ENCODE data around the gene EDC4. TPM values are rescaled to one million over a fixed set of nuclear protein-coding genes. Genes with fewer than 3 reads are reported as not detected.
"Not testable (repeated sequence)": the region's sequence is repeated elsewhere in the genome, so short reads cannot be mapped to it uniquely, and the experiment has no call there.

EDC4 gene
- total RNA-seq, 8 experiments from 2014 or later, result 25.2 to 60.8 (median 46.9) TPM

DNA sequence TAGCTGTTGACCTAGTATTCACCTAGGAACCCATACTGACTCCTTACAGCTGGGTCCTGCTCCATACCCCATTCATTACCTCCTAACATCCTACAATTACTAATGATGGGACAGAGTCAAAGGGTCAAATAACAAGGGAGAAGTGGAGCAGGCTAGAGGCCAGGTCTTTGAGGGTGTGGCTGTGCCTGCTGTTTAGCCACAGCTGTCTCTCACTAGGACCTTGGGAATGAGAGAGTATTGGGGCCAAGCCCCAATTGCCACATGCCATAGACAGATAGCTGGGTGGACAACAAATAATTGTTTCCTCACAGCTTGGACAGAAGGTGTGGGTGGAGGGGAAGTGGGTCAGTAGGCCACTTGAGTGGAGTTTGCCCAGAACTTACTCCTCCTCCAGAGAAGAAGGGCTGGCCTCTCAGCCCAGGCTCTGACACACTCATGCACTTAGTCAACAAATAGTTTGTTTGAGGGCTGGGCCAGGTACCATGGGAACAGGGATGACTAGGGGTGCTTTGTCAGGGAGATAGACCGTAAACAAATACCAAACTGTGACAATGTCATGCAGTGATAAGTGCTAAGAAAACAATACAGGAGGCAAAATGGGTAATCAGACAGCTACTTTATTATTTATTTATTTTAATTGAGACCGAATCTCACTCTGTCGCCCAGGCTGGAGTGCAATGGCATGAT lies 15.2 kb upstream of the EDC4 start:
- H3K4me3 ChIP-seq, result no peak overlapping the region
- peak; percentile 70 to 98 (median 82) for ATAC-seq (replicated peaks in 6 of 8)
- H3K4me1 ChIP-seq (replicated peaks in 1 of 2), result peaks cover 0 to 9% of the 10 kb centered on the region in 2 donors
- in situ Hi-C loops (cut with MboI; ENCODE audit: low pct_unique_long_range_greater_than_20kb in 2 of 9, low sequenced_read_pairs in 9 of 9, unreplicated experiment in 9 of 9), result no loop called here
- 0 to 100% (median 79%) methylated on average over 1 to 3 of the region's 3 CpGs; no CpG with 5 or more reads in 1 of the 10 experiments for WGBS, 10 experiments
- no peak overlapping the region for H3K27ac ChIP-seq

GRCh38 chr16:67858500-67858899 lies 14.4 kb upstream of the EDC4 start:
- Histone ChIP-seq H3K4me1 (replicated peaks in 1 of 2) (peaks cover 0 to 9% of the 10 kb centered on the region in 2 donors), H3K4me3 (no peak overlapping the region), H3K27ac (no peak overlapping the region)
- no peak for ATAC-seq (replicated peaks in 6 of 8)
- in situ Hi-C loops (cut with MboI; ENCODE audit: low pct_unique_long_range_greater_than_20kb in 2 of 9, low sequenced_read_pairs in 9 of 9, unreplicated experiment in 9 of 9), result no loop called here
- WGBS, 10 experiments, result 40 to 100% (median 88%) methylated on average over 1 to 4 of the region's 4 CpGs; no CpG with 5 or more reads in 4 of the 10 experiments

DNA sequence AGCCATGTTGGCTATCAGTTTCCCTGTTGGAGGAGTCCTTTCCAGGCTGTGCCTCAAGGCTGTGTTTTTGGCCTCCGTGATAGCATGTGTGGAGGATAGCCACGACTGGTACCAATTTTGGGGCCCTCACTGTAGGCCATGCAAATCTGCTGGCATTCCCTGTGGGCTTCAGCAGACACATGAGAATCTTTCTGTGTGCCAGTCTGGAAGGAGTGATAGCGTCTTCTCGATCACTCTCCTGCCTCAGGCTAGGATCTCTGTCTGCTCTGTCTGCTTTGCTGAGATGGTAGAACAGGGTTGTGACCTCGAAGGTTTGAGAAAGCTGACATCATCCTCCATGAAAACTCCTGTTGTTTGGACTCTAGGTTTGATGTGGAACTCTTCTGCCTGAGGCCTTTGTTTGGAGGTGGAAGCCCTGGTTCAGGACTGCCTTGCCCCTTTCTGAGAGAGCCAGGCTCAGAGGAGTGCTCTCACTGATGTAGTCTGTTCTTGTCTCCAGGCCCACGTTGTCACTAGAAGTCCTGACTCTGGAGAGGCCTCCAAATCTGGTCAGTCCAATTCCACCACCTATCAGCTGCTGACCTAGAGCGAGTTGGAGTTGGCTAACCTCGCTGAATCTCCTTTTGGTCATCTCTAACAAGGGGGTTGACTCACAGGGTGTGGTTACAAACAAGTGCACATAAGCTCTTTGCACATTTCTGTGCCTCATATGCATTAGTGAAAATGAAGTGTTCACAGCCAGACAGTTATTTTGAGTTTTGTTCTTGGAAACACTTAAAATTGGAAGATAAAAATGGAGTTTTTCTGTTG lies 12.1 kb upstream of the EDC4 start:
- Histone ChIP-seq H3K27ac (no peak overlapping the region), H3K4me3 (no peak overlapping the region), H3K4me1 (replicated peaks in 1 of 2) (peaks cover 0 to 9% of the 10 kb centered on the region in 2 donors)
- WGBS, 10 experiments, result 0 to 100% (median 93%) methylated on average over 1 to 8 of the region's 8 CpGs; no CpG with 5 or more reads in 3 of the 10 experiments
- in situ Hi-C loops (cut with MboI; ENCODE audit: low pct_unique_long_range_greater_than_20kb in 2 of 9, low sequenced_read_pairs in 9 of 9, unreplicated experiment in 9 of 9), result no loop called here
- ATAC-seq (replicated peaks in 6 of 8), result peak in 3 of 8 experiments; percentile 45 to 85 (median 50)

- Histone ChIP-seq H3K27ac (no peak overlapping the region), H3K4me1 (replicated peaks in 1 of 2) (peaks cover 0 to 8% of the 10 kb centered on the region in 2 donors), H3K4me3 (no peak overlapping the region)
- in situ Hi-C loops (cut with MboI; ENCODE audit: low pct_unique_long_range_greater_than_20kb in 2 of 9, low sequenced_read_pairs in 9 of 9, unreplicated experiment in 9 of 9), result no loop called here
- no peak for ATAC-seq (replicated peaks in 6 of 8)
- 80 to 100% (median 100%) methylated on average over 1 to 5 of the region's 6 CpGs; no CpG with 5 or more reads in 5 of the 10 experiments for WGBS, 10 experiments
Observed at GRCh38 chr16:67861877-67862276, 11.0 kb upstream of the EDC4 start.

GRCh38 chr16:67862623-67863583 lies 9.9 kb upstream of the EDC4 start:
- in situ Hi-C loops (cut with MboI; ENCODE audit: low pct_unique_long_range_greater_than_20kb in 2 of 9, low sequenced_read_pairs in 9 of 9, unreplicated experiment in 9 of 9), result no loop called here
- Histone ChIP-seq H3K4me1 (replicated peaks in 1 of 2) (no peaks in the 10 kb centered on the region), H3K4me3 (no peak overlapping the region), H3K27ac (no peak overlapping the region)
- WGBS, 10 experiments, result 33 to 100% (median 90%) methylated on average over 1 to 8 of the region's 11 CpGs; no CpG with 5 or more reads in 4 of the 10 experiments
- ATAC-seq (replicated peaks in 6 of 8), result peak in 4 of 8 experiments; percentile 22 to 71 (median 58)

DNA sequence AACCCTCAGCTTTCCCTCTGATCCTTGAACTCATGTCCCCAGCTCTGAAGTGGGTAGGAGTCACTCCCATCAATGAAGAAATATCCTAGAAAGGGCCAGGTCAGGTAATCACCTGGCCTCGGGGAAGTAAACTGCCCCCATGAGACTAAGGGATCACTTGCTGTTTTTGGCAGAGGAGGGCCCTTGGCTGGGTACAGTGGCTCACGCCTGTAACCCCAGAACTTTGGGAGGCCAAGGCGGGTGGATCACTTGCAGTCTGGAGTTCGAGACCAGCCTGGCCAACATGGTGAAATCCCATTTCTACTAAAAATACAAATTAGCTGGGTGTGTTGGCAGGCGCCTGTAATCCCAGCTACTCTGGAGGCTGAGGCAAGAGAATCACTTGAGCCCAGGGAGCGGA lies 8.8 kb upstream of the EDC4 start:
- H3K4me1 ChIP-seq (replicated peaks in 1 of 2); ATAC-seq (replicated peaks in 6 of 8); H3K4me3 ChIP-seq; in situ Hi-C loops (cut with MboI; ENCODE audit: low pct_unique_long_range_greater_than_20kb in 2 of 9, low sequenced_read_pairs in 9 of 9, unreplicated experiment in 9 of 9); H3K27ac ChIP-seq: not testable (repeated sequence)
- 96 to 100% (median 100%) methylated on average over 1 to 5 of the region's 6 CpGs; no CpG with 5 or more reads in 5 of the 10 experiments for WGBS, 10 experiments

- 40 to 100% (median 100%) methylated on average over 1 of the region's 2 CpGs; no CpG with 5 or more reads in 6 of the 10 experiments for WGBS, 10 experiments
- H3K27ac ChIP-seq, result no peak overlapping the region
- H3K4me3 ChIP-seq, result no peak overlapping the region
- in situ Hi-C loops (cut with MboI; ENCODE audit: low pct_unique_long_range_greater_than_20kb in 2 of 9, low sequenced_read_pairs in 9 of 9, unreplicated experiment in 9 of 9), result no loop called here
- no peaks in the 10 kb centered on the region for H3K4me1 ChIP-seq (replicated peaks in 1 of 2)
- ATAC-seq (replicated peaks in 6 of 8), result no peak
Observed at GRCh38 chr16:67864594-67864993, 8.3 kb upstream of the EDC4 start.

- peak in 4 of 8 experiments; percentile 44 to 75 (median 56) for ATAC-seq (replicated peaks in 6 of 8)
- Histone ChIP-seq H3K27ac (no peak overlapping the region), H3K4me3 (no peak overlapping the region), H3K4me1 (replicated peaks in 1 of 2) (no peaks in the 10 kb centered on the region)
- no CpG with 5 or more reads among the region's 2 CpGs for WGBS, 10 experiments
- in situ Hi-C loops (cut with MboI; ENCODE audit: low pct_unique_long_range_greater_than_20kb in 2 of 9, low sequenced_read_pairs in 9 of 9, unreplicated experiment in 9 of 9), result no loop called here
Observed at GRCh38 chr16:67865318-67865717, 7.5 kb upstream of the EDC4 start.

DNA sequence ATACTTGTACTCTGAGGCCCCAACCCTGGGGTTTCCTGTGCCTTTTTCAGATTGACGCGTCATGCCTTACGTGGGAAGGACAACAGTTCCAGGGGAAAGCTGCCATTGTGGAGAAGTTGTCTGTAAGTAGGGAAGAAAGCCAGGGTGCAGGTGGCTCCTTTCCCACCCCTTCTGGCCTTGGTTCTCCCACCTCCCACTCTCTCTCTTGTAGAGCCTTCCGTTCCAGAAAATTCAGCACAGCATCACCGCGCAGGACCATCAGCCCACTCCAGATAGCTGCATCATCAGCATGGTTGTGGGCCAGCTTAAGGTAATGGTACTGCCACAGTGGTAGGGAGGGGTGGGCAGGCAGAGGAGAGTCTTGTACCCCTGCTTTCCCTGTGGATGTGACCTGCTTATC lies 4.6 kb upstream of the EDC4 start:
- H3K4me3 ChIP-seq, result no peak overlapping the region
- in situ Hi-C loops (cut with MboI; ENCODE audit: low pct_unique_long_range_greater_than_20kb in 2 of 9, low sequenced_read_pairs in 9 of 9, unreplicated experiment in 9 of 9), result no loop called here
- H3K4me1 ChIP-seq (replicated peaks in 1 of 2), result peaks cover 0 to 3% of the 10 kb centered on the region in 2 donors
- WGBS, 10 experiments, result 100% methylated on average over 1 of the region's 6 CpGs; no CpG with 5 or more reads in 9 of the 10 experiments
- H3K27ac ChIP-seq, result no peak overlapping the region
- no peak for ATAC-seq (replicated peaks in 6 of 8)

DNA sequence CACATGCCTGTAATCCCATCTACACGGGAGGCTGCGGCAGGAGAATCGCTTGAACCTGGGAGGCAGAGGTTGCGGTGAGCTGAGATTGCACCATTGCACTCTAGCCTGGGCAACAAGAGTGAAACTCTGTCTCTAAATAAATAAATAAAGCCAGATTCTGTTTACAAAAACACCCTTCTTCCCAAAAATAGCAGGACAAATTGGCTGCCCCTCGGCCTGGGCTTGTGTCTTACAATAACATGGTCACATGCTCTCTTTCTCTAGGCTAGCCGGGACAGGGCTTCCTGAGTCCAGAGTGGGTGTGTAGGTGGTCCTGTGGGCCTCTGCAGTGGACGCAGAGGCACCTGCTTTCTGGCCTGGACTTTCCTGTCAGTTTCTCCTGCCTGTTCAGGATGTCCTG lies 3.2 kb upstream of the EDC4 start:
- no peak overlapping the region for H3K4me3 ChIP-seq
- H3K4me1 ChIP-seq (replicated peaks in 1 of 2), result peaks cover 8 to 12% of the 10 kb centered on the region in 2 donors
- no peak overlapping the region for H3K27ac ChIP-seq
- WGBS, 10 experiments, result 74 to 100% (median 92%) methylated on average over 1 to 4 of the region's 7 CpGs; no CpG with 5 or more reads in 4 of the 10 experiments
- in situ Hi-C loops (cut with MboI; ENCODE audit: low pct_unique_long_range_greater_than_20kb in 2 of 9, low sequenced_read_pairs in 9 of 9, unreplicated experiment in 9 of 9), result no loop called here
- no peak for ATAC-seq (replicated peaks in 6 of 8)

DNA sequence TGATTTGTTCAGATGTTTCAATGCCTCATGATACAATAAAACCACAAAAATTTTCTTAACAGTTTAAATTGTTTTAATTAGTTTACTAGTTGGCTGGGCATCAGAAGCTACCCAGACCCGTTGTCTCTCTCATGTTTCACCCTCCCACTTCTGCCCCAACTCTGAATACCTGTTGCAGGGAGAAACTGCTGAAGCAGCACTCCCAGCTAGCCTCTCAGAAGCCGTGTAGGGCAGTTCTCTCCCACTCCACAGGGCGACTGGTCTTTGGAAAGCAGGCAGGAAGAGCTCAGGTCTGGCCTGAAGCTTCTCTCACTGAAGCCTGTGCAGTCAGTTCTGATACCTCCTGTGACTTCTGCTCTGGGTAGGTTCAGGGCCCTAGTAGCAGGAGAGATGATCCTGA lies 1.6 kb upstream of the EDC4 start:
- H3K27ac ChIP-seq, result no peak overlapping the region
- ATAC-seq (replicated peaks in 6 of 8), result no peak
- WGBS, 10 experiments, result 27 to 100% (median 57%) methylated on average over 1 to 2 of the region's 3 CpGs; no CpG with 5 or more reads in 5 of the 10 experiments
- no peak overlapping the region for H3K4me3 ChIP-seq
- peaks cover 11 to 14% of the 10 kb centered on the region in 2 donors for H3K4me1 ChIP-seq (replicated peaks in 1 of 2)
- in situ Hi-C loops (cut with MboI; ENCODE audit: low pct_unique_long_range_greater_than_20kb in 2 of 9, low sequenced_read_pairs in 9 of 9, unreplicated experiment in 9 of 9), result no loop called here

- in situ Hi-C loops (cut with MboI; ENCODE audit: low pct_unique_long_range_greater_than_20kb in 2 of 9, low sequenced_read_pairs in 9 of 9, unreplicated experiment in 9 of 9), result no loop called here
- H3K4me3 ChIP-seq, result peak overlapping the region in 3 of 5 donors; percentile 88 to 99 (median 91)
- no peak for ATAC-seq (replicated peaks in 6 of 8)
- WGBS, 10 experiments, result 19 to 100% (median 71%) methylated on average over 1 to 2 of the region's 2 CpGs; no CpG with 5 or more reads in 5 of the 10 experiments
- H3K27ac ChIP-seq, result no peak overlapping the region
- peaks cover 11 to 14% of the 10 kb centered on the region in 2 donors for H3K4me1 ChIP-seq (replicated peaks in 1 of 2)
Observed at GRCh38 chr16:67872131-67872630, 671 bp upstream of the EDC4 start.

All from motor neuron (in vitro differentiated cells).